IMR-90 (cell line): ENCODE data around the gene SLC18A3. TPM values are rescaled to one million over a fixed set of nuclear protein-coding genes. Genes with fewer than 3 reads are reported as not detected.

ENCODE experiments used
- ATAC-seq: fragments of 200-7000 bp; cut with Tn5 transposase; 2 replicates; pipeline ENCODE4 v1.9.1; 2020; ENCODE audit warnings: low read depth, mild to moderate bottlenecking, moderate library complexity
- BruUV-seq: library from RNA; stranded (reverse); fragments of 400-500 nt; replicated peaks from 2 replicates; lab custom pipeline; 2021; lab: Mats Ljungman, UMichigan
- CTCF ChIA-PET: fragments of 300-600 bp; formaldehyde crosslinking; extraction: SDS; loops from one replicate; lab custom pipeline; 2021; ENCODE audit warnings: antibody characterized with exemption; lab: Yijun Ruan, JAX
- POLR2A ChIA-PET: fragments of 300-600 bp; sonication (Branson Sonifier 250); formaldehyde crosslinking; loops from one replicate; lab custom pipeline; 2022; ENCODE audit warnings: antibody characterized with exemption; ENCODE audit not compliant: unreplicated experiment; lab: Charles Lee
- DNase-seq: peaks from one replicate; pipeline ENCODE4 v3.0.0; 2013
- H2AFZ ChIP-seq: replicated peaks from 2 replicates; pipeline ENCODE3; 2013; ENCODE audit warnings: low read length, mild to moderate bottlenecking; ENCODE audit not compliant: poor library complexity
- H2AK5ac ChIP-seq: 2 replicates; pipeline ENCODE4 v1.6.1; 2013; ENCODE audit warnings: low read depth, low read length, inconsistent platforms
- H2AK9ac ChIP-seq: replicated peaks from 2 replicates; pipeline ENCODE3; 2013; ENCODE audit warnings: mild to moderate bottlenecking, low read depth, low read length, moderate library complexity; ENCODE audit not compliant: poor library complexity
- H2BK120ac ChIP-seq: 2 replicates; pipeline ENCODE4 v1.6.1; 2013; ENCODE audit warnings: low read depth, low read length, inconsistent platforms
- H2BK15ac ChIP-seq: 3 replicates; pipeline ENCODE4 v1.6.1; 2013; ENCODE audit warnings: low read depth, low read length, inconsistent platforms
- H2BK20ac ChIP-seq: 2 replicates; pipeline ENCODE4 v1.6.1; 2013; ENCODE audit warnings: low read depth, mild to moderate bottlenecking, inconsistent platforms, low read length, moderate library complexity
- H2BK5ac ChIP-seq: 2 replicates; pipeline ENCODE4 v1.6.1; 2013; ENCODE audit warnings: mild to moderate bottlenecking, low read depth, low read length, inconsistent platforms; ENCODE audit not compliant: poor library complexity, severe bottlenecking
- H3K14ac ChIP-seq: replicated peaks from 2 replicates; pipeline ENCODE4 v1.6.1; 2013; ENCODE audit warnings: low read depth, low read length, inconsistent platforms
- H3K18ac ChIP-seq: 2 replicates; pipeline ENCODE4 v1.6.1; 2013; ENCODE audit warnings: low read depth, low read length, control low read depth
- H3K23ac ChIP-seq: 2 replicates; pipeline ENCODE4 v1.6.1; 2013; ENCODE audit warnings: low read depth, low read length, inconsistent platforms
- H3K27ac ChIP-seq: 2 replicates; pipeline ENCODE4 v1.5.1; 2013; ENCODE audit warnings: mild to moderate bottlenecking, control low read depth, low read length; ENCODE audit not compliant: insufficient read depth
- H3K27me3 ChIP-seq: 2 replicates; pipeline ENCODE4 v1.6.1; 2013; ENCODE audit warnings: low read length; ENCODE audit not compliant: control insufficient read depth, insufficient read depth
- H3K36me3 ChIP-seq: 2 replicates; pipeline ENCODE4 v1.6.1; 2013; ENCODE audit warnings: low read length, mixed read lengths; ENCODE audit not compliant: control insufficient read depth, insufficient read depth
- H3K4ac ChIP-seq: 2 replicates; pipeline ENCODE4 v1.6.1; 2013; ENCODE audit warnings: low read depth, low read length, inconsistent platforms
- H3K4me1 ChIP-seq: 2 replicates; pipeline ENCODE4 v1.6.1; 2013; ENCODE audit warnings: low read length, mixed read lengths; ENCODE audit not compliant: control insufficient read depth, insufficient read depth
- H3K4me2 ChIP-seq: 2 replicates; pipeline ENCODE4 v1.6.1; 2013; ENCODE audit warnings: low read depth, mild to moderate bottlenecking, control low read depth, low read length, moderate library complexity
- H3K4me3 ChIP-seq: 2 replicates; pipeline ENCODE4 v1.5.1; 2013; ENCODE audit warnings: low read depth, mild to moderate bottlenecking, control low read depth, low read length, moderate library complexity; ENCODE audit not compliant: insufficient read depth
- H3K56ac ChIP-seq: 2 replicates; pipeline ENCODE4 v1.6.1; 2013; ENCODE audit warnings: low read length, inconsistent platforms; ENCODE audit not compliant: insufficient read depth; ENCODE audit errors: extremely low read depth
- H3K79me1 ChIP-seq, 2 experiments: 2 replicates each; pipeline ENCODE4 v1.6.1; 2013; ENCODE audit warnings: low read length in 2 of 2, inconsistent platforms in 1 of 2, low read depth in 1 of 2
- H3K9ac ChIP-seq: 2 replicates; pipeline ENCODE4 v1.6.1; 2013; ENCODE audit warnings: low read depth, low read length, control low read depth
- H3K9me1 ChIP-seq: 2 replicates; pipeline ENCODE4 v1.6.1; 2013; ENCODE audit warnings: low read length, inconsistent platforms; ENCODE audit not compliant: insufficient read depth
- H3K9me3 ChIP-seq: 2 replicates; pipeline ENCODE4 v1.6.1; 2013; ENCODE audit warnings: low read length; ENCODE audit not compliant: control insufficient read depth, insufficient read depth
- H4K20me1 ChIP-seq: 2 replicates; pipeline ENCODE4 v1.6.1; 2013; ENCODE audit warnings: low read length, inconsistent platforms; ENCODE audit not compliant: insufficient read depth
- H4K5ac ChIP-seq: 2 replicates; pipeline ENCODE4 v1.6.1; 2013; ENCODE audit warnings: mild to moderate bottlenecking, low read depth, low read length, control low read depth
- H4K8ac ChIP-seq, 2 experiments: 2 replicates each; pipeline ENCODE4 v1.6.1; 2013; ENCODE audit warnings: low read depth in 2 of 2, low read length in 2 of 2, control low read depth in 1 of 2, inconsistent platforms in 1 of 2
- H4K91ac ChIP-seq: 2 replicates; pipeline ENCODE4 v1.6.1; 2013; ENCODE audit warnings: low read depth, low read length, inconsistent platforms; ENCODE audit not compliant: insufficient read depth
- CHD1 ChIP-seq: IDR thresholded peaks from 2 replicates; pipeline ENCODE4 v1.6.1; 2012; ENCODE audit warnings: low read depth, low read length, improper control_type of control experiment
- FOS ChIP-seq: fragments of 150-350 bp; IDR thresholded peaks from 2 replicates; pipeline ENCODE4 v1.6.1; 2016; ENCODE audit warnings: low read depth, low read length
- MAFK ChIP-seq: IDR thresholded peaks from 2 replicates; pipeline ENCODE4 v1.6.1; 2012; ENCODE audit warnings: low read depth, low read length, improper control_type of control experiment
- MAZ ChIP-seq: IDR thresholded peaks from 2 replicates; pipeline ENCODE4 v1.6.1; 2012; ENCODE audit warnings: low read depth, mild to moderate bottlenecking, low read length, improper control_type of control experiment, moderate library complexity, borderline replicate concordance
- MXI1 ChIP-seq: IDR thresholded peaks from 2 replicates; pipeline ENCODE4 v1.6.1; 2012; ENCODE audit warnings: low read depth, mild to moderate bottlenecking, low read length, moderate library complexity, borderline replicate concordance
- NFE2L2 ChIP-seq: fragments of 150-350 bp; IDR thresholded peaks from 2 replicates; pipeline ENCODE4 v1.6.1; 2016; ENCODE audit warnings: low read depth, mild to moderate bottlenecking, low read length
- POLR2A ChIP-seq: IDR thresholded peaks from 2 replicates; pipeline ENCODE4 v1.6.1; 2012; ENCODE audit warnings: mild to moderate bottlenecking, low read depth, low read length
- RAD21 ChIP-seq: IDR thresholded peaks from 2 replicates; pipeline ENCODE4 v1.6.1; 2012; ENCODE audit warnings: low read length, improper control_type of control experiment
- RFX5 ChIP-seq: IDR thresholded peaks from 2 replicates; pipeline ENCODE4 v1.8.0; 2012; ENCODE audit warnings: low read depth, mild to moderate bottlenecking, low read length, moderate library complexity
- SMC3 ChIP-seq: fragments of 150-350 bp; IDR thresholded peaks from 2 replicates; pipeline ENCODE4 v1.6.1; 2016; ENCODE audit warnings: low read depth, mild to moderate bottlenecking, antibody characterized with exemption, low read length, moderate library complexity
- WGBS, 2 experiments: methylation state at CpG; one replicate each; pipeline versions ENCODE4 v1.1.5 to v1.1.7; 2013; ENCODE audit warnings: missing lambda C conversion rate in 2 of 2; ENCODE audit not compliant: insufficient read length in 1 of 2; ENCODE audit errors: extremely low coverage in 2 of 2; 5-methylcytosine and 5-hydroxymethylcytosine counted together
- dilution Hi-C: fragments of 300-500 bp; cut with HindIII; formaldehyde crosslinking; loops from one replicate; pipeline ENCODE4 v1.14.3; 2018; ENCODE audit warnings: low sequenced_read_pairs; ENCODE audit not compliant: unreplicated experiment
- in situ Hi-C: fragments of 300-500 bp; cut with MboI; formaldehyde crosslinking; loops from 3 replicates; pipeline ENCODE4 v1.14.3; 2019; ENCODE audit warnings: low sequenced_read_pairs, inconsistent platforms, mixed read lengths
- intact Hi-C: fragments of 100-400 bp; cut with micrococcal nuclease; formaldehyde crosslinking; loops from 2 replicates; pipeline ENCODE4 v1.10.0; 2022
- polyA plus RNA-seq, 3 experiments: library from polyadenylated mRNA; depleted of rRNA; stranded (reverse); fragments of >200 nt; gene quantifications; 2 replicates each; pipeline ENCODE4 v1.2.3, GENCODE V29; 2012; ENCODE audit warnings: low replicate concordance in 1 of 3
- total RNA-seq: library from RNA; depleted of rRNA; stranded (reverse); fragments of >200 nt; gene quantifications from 2 replicates; pipeline ENCODE4 v1.2.3, GENCODE V29; 2012
- TF ChIP-seq, protein P1 (sequence below): conservative IDR thresholded peaks from 2 replicates; pipeline ENCODE4 v1.5.1; 2012; ENCODE audit warnings: mild to moderate bottlenecking, low read depth, low read length, improper control_type of control experiment
- TF ChIP-seq, protein P2 (sequence below): fragments of 150-350 bp; IDR thresholded peaks from 2 replicates; pipeline ENCODE4 v1.6.1; 2017; ENCODE audit warnings: mild to moderate bottlenecking, antibody characterized with exemption, low read length, low read depth
- TF ChIP-seq, protein P3 (sequence below): fragments of 150-350 bp; IDR thresholded peaks from 2 replicates; pipeline ENCODE4 v1.6.1; 2016; ENCODE audit warnings: low read depth, mild to moderate bottlenecking, low read length, moderate library complexity, borderline replicate concordance

Gene SLC18A3
- total and polyA plus RNA-seq, 2 of the 4 experiments (the other 2 are of a cell fraction) = not detected

- Histone ChIP-seq H3K4ac (no peak overlapping the region), H4K5ac (no peak overlapping the region), H2BK15ac (no peak overlapping the region), H4K20me1 (no peaks in the 10 kb centered on the region), H3K36me3 (no peaks in the 10 kb centered on the region), H2AK5ac (no peak overlapping the region), H3K56ac (no peak overlapping the region), H3K4me1 (no peaks in the 10 kb centered on the region), H3K23ac (no peak overlapping the region), H2BK120ac (no peak overlapping the region), H4K91ac (no peak overlapping the region), H3K18ac (no peak overlapping the region), H4K8ac (no peak overlapping the region), H3K9me1 (no peaks in the 10 kb centered on the region), H3K9ac (no peak overlapping the region), H3K14ac (no peak overlapping the region), H3K27me3 (peaks cover 88% of the 10 kb centered on the region), H2AK9ac (no peak overlapping the region), H3K4me3 (no peak overlapping the region), H2BK5ac (no peak overlapping the region), H3K79me1 (no peaks in the 10 kb centered on the region), H3K9me3 (peaks cover 12% of the 10 kb centered on the region; the same call in 1 of the 2 replicates), H3K27ac (no peak overlapping the region), H3K4me2 (no peak overlapping the region), H2BK20ac (no peak overlapping the region), H2AFZ (no peak overlapping the region)
- dilution Hi-C loops = no loop called here
- POLR2A ChIA-PET = no interaction called here
- 8% methylated on average over 8 of the region's 29 CpGs; no CpG with 5 or more reads in 1 of the 2 experiments for WGBS, 2 experiments
- in situ Hi-C loops = no loop called here
- intact Hi-C loops = no loop called here
- TF ChIP-seq, protein P1, sequence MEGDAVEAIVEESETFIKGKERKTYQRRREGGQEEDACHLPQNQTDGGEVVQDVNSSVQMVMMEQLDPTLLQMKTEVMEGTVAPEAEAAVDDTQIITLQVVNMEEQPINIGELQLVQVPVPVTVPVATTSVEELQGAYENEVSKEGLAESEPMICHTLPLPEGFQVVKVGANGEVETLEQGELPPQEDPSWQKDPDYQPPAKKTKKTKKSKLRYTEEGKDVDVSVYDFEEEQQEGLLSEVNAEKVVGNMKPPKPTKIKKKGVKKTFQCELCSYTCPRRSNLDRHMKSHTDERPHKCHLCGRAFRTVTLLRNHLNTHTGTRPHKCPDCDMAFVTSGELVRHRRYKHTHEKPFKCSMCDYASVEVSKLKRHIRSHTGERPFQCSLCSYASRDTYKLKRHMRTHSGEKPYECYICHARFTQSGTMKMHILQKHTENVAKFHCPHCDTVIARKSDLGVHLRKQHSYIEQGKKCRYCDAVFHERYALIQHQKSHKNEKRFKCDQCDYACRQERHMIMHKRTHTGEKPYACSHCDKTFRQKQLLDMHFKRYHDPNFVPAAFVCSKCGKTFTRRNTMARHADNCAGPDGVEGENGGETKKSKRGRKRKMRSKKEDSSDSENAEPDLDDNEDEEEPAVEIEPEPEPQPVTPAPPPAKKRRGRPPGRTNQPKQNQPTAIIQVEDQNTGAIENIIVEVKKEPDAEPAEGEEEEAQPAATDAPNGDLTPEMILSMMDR = no peak
- no peak for TF ChIP-seq SMC3
- no peak for TF ChIP-seq RAD21
- no peak for TF ChIP-seq CHD1
- no peak for TF ChIP-seq FOS
- TF ChIP-seq MAFK = no peak
- no peak for TF ChIP-seq MXI1
- no peak for TF ChIP-seq NFE2L2
- TF ChIP-seq MAZ = no peak
- TF ChIP-seq POLR2A = no peak
- no peak for TF ChIP-seq RFX5
- TF ChIP-seq, protein P2, sequence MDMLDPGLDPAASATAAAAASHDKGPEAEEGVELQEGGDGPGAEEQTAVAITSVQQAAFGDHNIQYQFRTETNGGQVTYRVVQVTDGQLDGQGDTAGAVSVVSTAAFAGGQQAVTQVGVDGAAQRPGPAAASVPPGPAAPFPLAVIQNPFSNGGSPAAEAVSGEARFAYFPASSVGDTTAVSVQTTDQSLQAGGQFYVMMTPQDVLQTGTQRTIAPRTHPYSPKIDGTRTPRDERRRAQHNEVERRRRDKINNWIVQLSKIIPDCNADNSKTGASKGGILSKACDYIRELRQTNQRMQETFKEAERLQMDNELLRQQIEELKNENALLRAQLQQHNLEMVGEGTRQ = no peak
- TF ChIP-seq, protein P3, sequence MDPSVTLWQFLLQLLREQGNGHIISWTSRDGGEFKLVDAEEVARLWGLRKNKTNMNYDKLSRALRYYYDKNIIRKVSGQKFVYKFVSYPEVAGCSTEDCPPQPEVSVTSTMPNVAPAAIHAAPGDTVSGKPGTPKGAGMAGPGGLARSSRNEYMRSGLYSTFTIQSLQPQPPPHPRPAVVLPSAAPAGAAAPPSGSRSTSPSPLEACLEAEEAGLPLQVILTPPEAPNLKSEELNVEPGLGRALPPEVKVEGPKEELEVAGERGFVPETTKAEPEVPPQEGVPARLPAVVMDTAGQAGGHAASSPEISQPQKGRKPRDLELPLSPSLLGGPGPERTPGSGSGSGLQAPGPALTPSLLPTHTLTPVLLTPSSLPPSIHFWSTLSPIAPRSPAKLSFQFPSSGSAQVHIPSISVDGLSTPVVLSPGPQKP = no peak
- BruUV-seq = no TSS peak
- ATAC-seq (no peak), DNase-seq (no peak)
- CTCF ChIA-PET = no interaction called here
These were observed 2.5 kb downstream of the SLC18A3 start for GRCh38 chr10:49612513-49613164.
